HFFc6 (cell line): Measurements from ENCODE around the gene LAMA3. TPM values are rescaled to one million over a fixed set of nuclear protein-coding genes. Genes with fewer than 3 reads are reported as not detected.

ENCODE experiments used
- DNase-seq: peaks from one replicate; pipeline ENCODE4 v3.0.0-alpha.2; 2018
- H3K27ac Mint-ChIP-seq: 2 replicates; pipeline ENCODE4 v1.8.0; 2020; ENCODE audit warnings: mild to moderate bottlenecking, mixed read lengths
- H3K27me3 Mint-ChIP-seq: 2 replicates; pipeline ENCODE4 v1.8.0; 2021; ENCODE audit warnings: mild to moderate bottlenecking, moderate library complexity, mixed read lengths; ENCODE audit not compliant: insufficient read depth
- H3K36me3 Mint-ChIP-seq: 2 replicates; pipeline ENCODE4 v1.8.0; 2021; ENCODE audit warnings: low read depth, mixed read lengths
- H3K4me1 Mint-ChIP-seq: 2 replicates; pipeline ENCODE4 v1.8.0; 2020; ENCODE audit warnings: low read depth, mixed read lengths
- H3K4me3 Mint-ChIP-seq: 2 replicates; pipeline ENCODE4 v1.8.0; 2020; ENCODE audit warnings: mild to moderate bottlenecking, moderate library complexity, mixed read lengths
- H3K9me3 Mint-ChIP-seq: 2 replicates; pipeline ENCODE4 v1.8.0; 2020; ENCODE audit warnings: mild to moderate bottlenecking, mixed read lengths
- CTCF ChIP-seq: fragments of 200-600 bp; sonication (generic); IDR thresholded peaks from 2 replicates; pipeline ENCODE4 v1.5.0; 2021; ENCODE audit warnings: antibody characterized with exemption, mild to moderate bottlenecking
- total RNA-seq, 6 experiments: library from RNA; stranded (reverse); fragmentation: NEBNext Ultra II Directional; extraction: Animal tissue kit (Norgen Biotek cat#: 25700); gene quantifications; 2 replicates in 1 of 6; 3 replicates in 5 of 6; pipeline ENCODE4 v1.2.3, GENCODE V29; 2021

Gene LAMA3
- total RNA-seq, 6 experiments from 2014 or later: 0.46 to 1.6 (median 0.54) TPM

- no peaks in the 10 kb centered on the region for H3K9me3 Mint-ChIP-seq
- H3K27ac Mint-ChIP-seq: no peak overlapping the region
- DNase-seq: no peak
- H3K36me3 Mint-ChIP-seq: no peaks in the 10 kb centered on the region
- no peak overlapping the region for H3K4me3 Mint-ChIP-seq
- TF ChIP-seq CTCF: no peak
- no peaks in the 10 kb centered on the region; the same call in 1 of the 2 replicates for H3K4me1 Mint-ChIP-seq
- H3K27me3 Mint-ChIP-seq: peaks cover 10% of the 10 kb centered on the region
Observed at GRCh38 chr18:23949863-23950262, 260.6 kb downstream of the LAMA3 start.

- no peaks in the 10 kb centered on the region; the same call in 1 of the 2 replicates for H3K4me1 Mint-ChIP-seq
- peaks cover 10% of the 10 kb centered on the region for H3K27me3 Mint-ChIP-seq
- no peak overlapping the region for H3K4me3 Mint-ChIP-seq
- no peaks in the 10 kb centered on the region for H3K36me3 Mint-ChIP-seq
- no peak for TF ChIP-seq CTCF
- no peaks in the 10 kb centered on the region for H3K9me3 Mint-ChIP-seq
- no peak overlapping the region for H3K27ac Mint-ChIP-seq
- DNase-seq: no peak
Observed at GRCh38 chr18:23950644-23951043, 261.4 kb downstream of the LAMA3 start.

DNA sequence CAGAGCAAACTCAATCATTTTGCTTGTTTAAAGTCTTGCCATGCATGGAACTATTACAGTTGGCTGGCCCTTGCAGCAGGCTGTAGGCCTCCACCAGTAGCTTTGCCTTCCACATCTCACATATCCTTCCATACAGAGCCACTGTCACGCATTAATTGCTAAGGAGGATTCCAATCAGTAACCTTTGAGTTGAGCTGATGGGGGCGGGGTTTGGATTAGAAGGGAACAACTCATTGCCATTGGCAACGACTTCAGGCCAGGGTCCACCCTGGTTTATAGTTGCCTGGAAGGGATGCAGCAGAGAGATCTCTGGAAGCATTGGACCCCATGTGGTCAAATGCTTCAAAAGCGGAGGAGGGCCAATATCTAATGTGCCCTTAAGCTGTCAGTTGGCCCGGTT lies 262.0 kb downstream of the LAMA3 start:
- Mint-ChIP-seq H3K4me1 (no peaks in the 10 kb centered on the region), H3K36me3 (no peaks in the 10 kb centered on the region), H3K27me3 (peaks cover 10% of the 10 kb centered on the region), H3K4me3 (no peak overlapping the region), H3K27ac (no peak overlapping the region), H3K9me3 (no peaks in the 10 kb centered on the region)
- TF ChIP-seq CTCF: no peak
- DNase-seq: no peak

DNA sequence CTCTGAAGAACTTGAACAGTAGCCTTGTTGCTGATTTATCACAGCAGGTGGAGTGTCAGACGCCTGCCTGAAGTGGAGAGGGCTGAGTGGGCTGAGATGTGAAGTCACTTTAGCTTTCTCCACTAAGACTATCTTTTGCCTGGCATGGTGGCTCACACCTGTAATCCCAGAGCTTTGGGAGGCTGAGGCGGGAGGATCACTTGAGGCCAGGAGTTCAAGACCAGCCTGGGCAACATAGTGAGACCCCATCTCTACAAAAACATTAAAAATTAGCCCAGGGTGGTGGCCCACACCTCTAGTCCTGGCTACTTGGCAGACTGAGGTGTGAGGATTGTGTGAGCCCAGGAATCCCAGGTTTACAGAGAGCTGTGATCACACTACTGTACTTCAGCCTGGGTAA lies 264.7 kb downstream of the LAMA3 start:
- no peaks in the 10 kb centered on the region for H3K9me3 Mint-ChIP-seq
- H3K4me1 Mint-ChIP-seq: no peaks in the 10 kb centered on the region
- H3K4me3 Mint-ChIP-seq: no peak overlapping the region
- no peaks in the 10 kb centered on the region for H3K36me3 Mint-ChIP-seq
- no peak for TF ChIP-seq CTCF
- peaks cover 12% of the 10 kb centered on the region for H3K27me3 Mint-ChIP-seq
- no peak overlapping the region for H3K27ac Mint-ChIP-seq
- no peak for DNase-seq

DNA sequence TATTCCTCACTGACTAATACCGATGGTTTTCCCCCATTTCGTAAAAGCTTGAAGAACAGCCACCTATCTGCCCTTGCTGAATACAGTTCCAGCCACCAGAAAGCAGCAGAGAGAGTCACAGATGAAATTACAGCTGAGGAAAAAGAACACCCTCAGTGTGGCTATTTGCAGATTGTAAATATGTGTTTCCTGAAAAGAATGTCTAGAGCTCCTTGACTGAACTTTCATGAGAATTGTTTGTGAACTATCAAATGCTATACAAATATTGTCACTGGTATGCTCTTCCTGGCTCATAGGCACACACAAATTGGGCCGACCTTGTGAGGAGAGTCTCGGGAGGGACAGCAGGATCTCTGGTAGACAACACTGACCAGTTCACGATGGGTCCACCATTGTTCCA lies 267.2 kb downstream of the LAMA3 start:
- Mint-ChIP-seq H3K27ac (no peak overlapping the region), H3K4me1 (no peaks in the 10 kb centered on the region)

More for the DNA sequence above, 267.2 kb downstream of the LAMA3 start:
- Mint-ChIP-seq H3K36me3 (no peaks in the 10 kb centered on the region), H3K4me3 (no peak overlapping the region), H3K27me3 (peaks cover 15% of the 10 kb centered on the region), H3K9me3 (no peaks in the 10 kb centered on the region)
- TF ChIP-seq CTCF: no peak
- no peak for DNase-seq
